Ovary (tissue), 3 donors: Measurements from ENCODE around the gene PFKP.

Experiments
- EP300 ChIP-seq: sonication (generic); formaldehyde crosslinking; IDR thresholded peaks from one replicate; pipeline ENCODE4 v1.6.1; 2017; ENCODE audit warnings: antibody characterized with exemption
- POLR2A ChIP-seq: fragments of 450-650 bp; IDR thresholded peaks from one replicate; pipeline ENCODE4 v1.6.1; 2017; ENCODE audit warnings: antibody characterized with exemption, mild to moderate bottlenecking, moderate library complexity
- TF ChIP-seq, protein P1 (sequence below), 3 donors: fragments of 450-650 bp in 2 of 3; fragments of 200-600 bp in 1 of 3; IDR thresholded peaks; one replicate each; pipeline versions ENCODE4 v1.5.1 to v1.8.0; 2016 to 2022; ENCODE audit warnings: antibody characterized with exemption in 3 of 3, mild to moderate bottlenecking in 1 of 3
- donor health status: DM: no; HTN: no; CAD: no.

DNA sequence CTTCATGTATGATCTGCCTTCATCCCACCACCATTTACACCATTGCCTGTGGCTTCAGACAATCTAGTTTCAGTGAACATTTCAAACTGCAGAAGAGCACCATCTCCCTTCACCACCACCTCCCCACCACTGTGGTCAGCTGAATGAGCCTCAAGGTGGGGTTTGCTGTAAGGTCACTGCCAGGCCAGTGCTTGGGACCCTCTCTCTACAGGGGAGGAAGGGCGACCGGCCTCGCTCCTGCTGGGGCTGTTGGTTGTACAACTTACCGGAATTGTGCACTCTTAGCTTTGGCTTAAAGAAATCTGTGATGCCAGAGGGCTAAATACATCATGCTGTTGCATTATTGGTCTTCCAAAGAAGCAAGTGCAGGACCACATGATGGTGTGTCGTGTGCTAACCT is 26.6 kb downstream of the PFKP start:
- TF ChIP-seq, protein P1, sequence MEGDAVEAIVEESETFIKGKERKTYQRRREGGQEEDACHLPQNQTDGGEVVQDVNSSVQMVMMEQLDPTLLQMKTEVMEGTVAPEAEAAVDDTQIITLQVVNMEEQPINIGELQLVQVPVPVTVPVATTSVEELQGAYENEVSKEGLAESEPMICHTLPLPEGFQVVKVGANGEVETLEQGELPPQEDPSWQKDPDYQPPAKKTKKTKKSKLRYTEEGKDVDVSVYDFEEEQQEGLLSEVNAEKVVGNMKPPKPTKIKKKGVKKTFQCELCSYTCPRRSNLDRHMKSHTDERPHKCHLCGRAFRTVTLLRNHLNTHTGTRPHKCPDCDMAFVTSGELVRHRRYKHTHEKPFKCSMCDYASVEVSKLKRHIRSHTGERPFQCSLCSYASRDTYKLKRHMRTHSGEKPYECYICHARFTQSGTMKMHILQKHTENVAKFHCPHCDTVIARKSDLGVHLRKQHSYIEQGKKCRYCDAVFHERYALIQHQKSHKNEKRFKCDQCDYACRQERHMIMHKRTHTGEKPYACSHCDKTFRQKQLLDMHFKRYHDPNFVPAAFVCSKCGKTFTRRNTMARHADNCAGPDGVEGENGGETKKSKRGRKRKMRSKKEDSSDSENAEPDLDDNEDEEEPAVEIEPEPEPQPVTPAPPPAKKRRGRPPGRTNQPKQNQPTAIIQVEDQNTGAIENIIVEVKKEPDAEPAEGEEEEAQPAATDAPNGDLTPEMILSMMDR (IDR thresholded peaks at IDR 0.05), result no peak
- TF ChIP-seq POLR2A (no peak), EP300 (no peak)
